GM12878 (cell line): ENCODE measurements around the gene INPP4B.

Source experiments
- ATF3 ChIP-seq: IDR thresholded peaks from 2 replicates; pipeline ENCODE4 v1.6.1; 2011; ENCODE audit warnings: low read depth, mild to moderate bottlenecking, low read length, moderate library complexity, borderline replicate concordance; ENCODE audit errors: extremely low read depth
- BRCA1 ChIP-seq: IDR thresholded peaks from 2 replicates; pipeline ENCODE4 v1.6.1; 2011; ENCODE audit warnings: low read depth, low read length, improper control_type of control experiment
- CBFB ChIP-seq: IDR thresholded peaks from 2 replicates; pipeline ENCODE4 v1.6.1; 2016; ENCODE audit warnings: antibody characterized with exemption, low read depth
- CHD2 ChIP-seq: IDR thresholded peaks from 2 replicates; pipeline ENCODE4 v1.6.1; 2011; ENCODE audit warnings: low read depth, low read length, improper control_type of control experiment, borderline replicate concordance
- MAX ChIP-seq: IDR thresholded peaks from 2 replicates; pipeline ENCODE4 v1.6.1; 2012; ENCODE audit warnings: low read depth, low read length, improper control_type of control experiment
- MYC ChIP-seq: IDR thresholded peaks from 2 replicates; pipeline ENCODE4 v1.6.1; 2011; ENCODE audit warnings: mild to moderate bottlenecking, low read length, moderate library complexity, inconsistent platforms; ENCODE audit not compliant: insufficient read depth, insufficient replicate concordance, insufficient read length, severe bottlenecking
- POLR2AphosphoS5 ChIP-seq: IDR thresholded peaks from 2 replicates; pipeline ENCODE4 v1.6.1; 2011; ENCODE audit warnings: mild to moderate bottlenecking, low read length, inconsistent platforms
- RAD21 ChIP-seq: IDR thresholded peaks from 2 replicates; pipeline ENCODE4 v1.6.1; 2011; ENCODE audit warnings: mild to moderate bottlenecking, low read depth, low read length, moderate library complexity; ENCODE audit not compliant: insufficient read depth
- RBBP5 ChIP-seq: fragments of 200-600 bp; sonication (generic); conservative IDR thresholded peaks from 2 replicates; pipeline ENCODE4 v1.6.1; 2016
- SIN3A ChIP-seq: IDR thresholded peaks from 2 replicates; pipeline ENCODE4 v1.6.1; 2012; ENCODE audit warnings: low read depth, low read length, improper control_type of control experiment
- SMC3 ChIP-seq: IDR thresholded peaks from 2 replicates; pipeline ENCODE4 v1.6.1; 2011; ENCODE audit warnings: low read length, improper control_type of control experiment, borderline replicate concordance
- TF ChIP-seq, protein P1 (sequence below): fragments of 450-650 bp; IDR thresholded peaks from 2 replicates; pipeline ENCODE4 v1.6.1; 2017; ENCODE audit warnings: mild to moderate bottlenecking, moderate library complexity
- TF ChIP-seq, protein P2 (sequence below), 3 experiments: IDR thresholded peaks in 2 of 3; conservative IDR thresholded peaks in 1 of 3; 2 replicates each; pipeline ENCODE4 v1.5.1; 2011; ENCODE audit warnings: low read depth in 3 of 3, low read length in 3 of 3, mild to moderate bottlenecking in 3 of 3, control low read depth in 2 of 3, moderate library complexity in 2 of 3, inconsistent platforms in 1 of 3, mixed read lengths in 1 of 3; ENCODE audit not compliant: control insufficient read depth in 2 of 3, insufficient read depth in 1 of 3; ENCODE audit errors: extremely low read depth in 1 of 3

DNA sequence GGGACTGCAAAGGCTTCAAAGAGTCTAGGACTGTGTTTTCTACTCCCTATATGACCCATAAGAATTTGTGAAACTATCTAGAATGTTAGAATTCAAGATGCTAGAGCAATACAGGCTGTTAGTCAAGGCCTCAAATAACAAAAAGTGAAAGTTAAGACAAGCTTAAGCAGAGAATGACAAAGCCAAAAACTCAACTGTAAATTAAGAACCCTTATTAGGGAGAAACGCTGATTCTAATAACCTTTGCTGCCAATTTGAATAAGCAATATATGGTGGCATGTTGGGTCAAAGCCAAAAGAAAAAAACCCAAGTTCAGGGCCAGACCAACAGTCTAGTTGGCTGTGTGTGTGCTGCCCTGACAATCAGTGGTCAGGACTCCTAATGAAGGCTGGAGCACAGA, 160.0 kb downstream of the INPP4B start:
- no peak for TF ChIP-seq CBFB
- no peak for TF ChIP-seq POLR2AphosphoS5
- TF ChIP-seq CHD2 = no peak
- TF ChIP-seq SMC3 = no peak
- TF ChIP-seq, protein P1, sequence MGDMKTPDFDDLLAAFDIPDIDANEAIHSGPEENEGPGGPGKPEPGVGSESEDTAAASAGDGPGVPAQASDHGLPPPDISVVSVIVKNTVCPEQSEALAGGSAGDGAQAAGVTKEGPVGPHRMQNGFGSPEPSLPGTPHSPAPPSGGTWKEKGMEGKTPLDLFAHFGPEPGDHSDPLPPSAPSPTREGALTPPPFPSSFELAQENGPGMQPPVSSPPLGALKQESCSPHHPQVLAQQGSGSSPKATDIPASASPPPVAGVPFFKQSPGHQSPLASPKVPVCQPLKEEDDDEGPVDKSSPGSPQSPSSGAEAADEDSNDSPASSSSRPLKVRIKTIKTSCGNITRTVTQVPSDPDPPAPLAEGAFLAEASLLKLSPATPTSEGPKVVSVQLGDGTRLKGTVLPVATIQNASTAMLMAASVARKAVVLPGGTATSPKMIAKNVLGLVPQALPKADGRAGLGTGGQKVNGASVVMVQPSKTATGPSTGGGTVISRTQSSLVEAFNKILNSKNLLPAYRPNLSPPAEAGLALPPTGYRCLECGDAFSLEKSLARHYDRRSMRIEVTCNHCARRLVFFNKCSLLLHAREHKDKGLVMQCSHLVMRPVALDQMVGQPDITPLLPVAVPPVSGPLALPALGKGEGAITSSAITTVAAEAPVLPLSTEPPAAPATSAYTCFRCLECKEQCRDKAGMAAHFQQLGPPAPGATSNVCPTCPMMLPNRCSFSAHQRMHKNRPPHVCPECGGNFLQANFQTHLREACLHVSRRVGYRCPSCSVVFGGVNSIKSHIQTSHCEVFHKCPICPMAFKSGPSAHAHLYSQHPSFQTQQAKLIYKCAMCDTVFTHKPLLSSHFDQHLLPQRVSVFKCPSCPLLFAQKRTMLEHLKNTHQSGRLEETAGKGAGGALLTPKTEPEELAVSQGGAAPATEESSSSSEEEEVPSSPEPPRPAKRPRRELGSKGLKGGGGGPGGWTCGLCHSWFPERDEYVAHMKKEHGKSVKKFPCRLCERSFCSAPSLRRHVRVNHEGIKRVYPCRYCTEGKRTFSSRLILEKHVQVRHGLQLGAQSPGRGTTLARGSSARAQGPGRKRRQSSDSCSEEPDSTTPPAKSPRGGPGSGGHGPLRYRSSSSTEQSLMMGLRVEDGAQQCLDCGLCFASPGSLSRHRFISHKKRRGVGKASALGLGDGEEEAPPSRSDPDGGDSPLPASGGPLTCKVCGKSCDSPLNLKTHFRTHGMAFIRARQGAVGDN = no peak
- TF ChIP-seq MAX = no peak
- TF ChIP-seq SIN3A = no peak
- no peak for TF ChIP-seq BRCA1
- TF ChIP-seq, protein P2, sequence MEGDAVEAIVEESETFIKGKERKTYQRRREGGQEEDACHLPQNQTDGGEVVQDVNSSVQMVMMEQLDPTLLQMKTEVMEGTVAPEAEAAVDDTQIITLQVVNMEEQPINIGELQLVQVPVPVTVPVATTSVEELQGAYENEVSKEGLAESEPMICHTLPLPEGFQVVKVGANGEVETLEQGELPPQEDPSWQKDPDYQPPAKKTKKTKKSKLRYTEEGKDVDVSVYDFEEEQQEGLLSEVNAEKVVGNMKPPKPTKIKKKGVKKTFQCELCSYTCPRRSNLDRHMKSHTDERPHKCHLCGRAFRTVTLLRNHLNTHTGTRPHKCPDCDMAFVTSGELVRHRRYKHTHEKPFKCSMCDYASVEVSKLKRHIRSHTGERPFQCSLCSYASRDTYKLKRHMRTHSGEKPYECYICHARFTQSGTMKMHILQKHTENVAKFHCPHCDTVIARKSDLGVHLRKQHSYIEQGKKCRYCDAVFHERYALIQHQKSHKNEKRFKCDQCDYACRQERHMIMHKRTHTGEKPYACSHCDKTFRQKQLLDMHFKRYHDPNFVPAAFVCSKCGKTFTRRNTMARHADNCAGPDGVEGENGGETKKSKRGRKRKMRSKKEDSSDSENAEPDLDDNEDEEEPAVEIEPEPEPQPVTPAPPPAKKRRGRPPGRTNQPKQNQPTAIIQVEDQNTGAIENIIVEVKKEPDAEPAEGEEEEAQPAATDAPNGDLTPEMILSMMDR (IDR thresholded peaks at IDR 0.05 in 2 of 3, conservative IDR thresholded peaks at IDR 0.05 in 1 of 3; ENCODE audit: control insufficient read depth in 2 of 3, extremely low read depth in 1 of 3, insufficient read depth in 1 of 3, low read depth in 3 of 3, low read length in 3 of 3) = no peak
- TF ChIP-seq MYC = no peak
- no peak for TF ChIP-seq ATF3
- no peak for TF ChIP-seq RAD21
- TF ChIP-seq RBBP5 = no peak
